ENCODE data around the gene FGF3. TPM values are rescaled to one million over a fixed set of nuclear protein-coding genes. Genes with fewer than 3 reads are reported as not detected.

The FGF3 gene
- total and polyA plus RNA-seq, 10 donors: not detected

- peak; percentile 66 for DNase-seq
- no peaks in the 10 kb centered on the region for H3K4me1 ChIP-seq
- no peaks in the 10 kb centered on the region for H3K36me3 ChIP-seq
- TF ChIP-seq POLR2A (IDR thresholded peaks at IDR 0.05) (no peak), POLR2AphosphoS5 (IDR thresholded peaks at IDR 0.05) (no peak), CTCF (IDR thresholded peaks at IDR 0.05 in 8 of 11, conservative IDR thresholded peaks at IDR 0.05 in 3 of 11) (no peak)
- intact Hi-C loops (cut with DNase I; ENCODE audit: low total_unique reads): no loop called here
- H3K9me3 ChIP-seq: peaks cover 0 to 14% (median 0%) of the 10 kb centered on the region in 8 donors
- H3K27me3 ChIP-seq (replicated peaks in 1 of 7): peaks cover 0 to 67% (median 8%) of the 10 kb centered on the region in 7 donors
- no peak overlapping the region for H3K27ac ChIP-seq
- H3K4me3 ChIP-seq: no peak overlapping the region
- 60 to 78% (median 71%) methylated on average over 13 to 20 of the region's 20 CpGs for WGBS, 5 donors
These were observed 6.0 kb upstream of the FGF3 start for GRCh38 chr11:69825037-69825834.

GRCh38 chr11:69823641-69824265 is 4.5 kb upstream of the FGF3 start:
- intact Hi-C loops (cut with DNase I; ENCODE audit: low total_unique reads): no loop called here
- TF ChIP-seq POLR2AphosphoS5 (IDR thresholded peaks at IDR 0.05) (no peak), POLR2A (IDR thresholded peaks at IDR 0.05) (no peak), CTCF (IDR thresholded peaks at IDR 0.05 in 8 of 11, conservative IDR thresholded peaks at IDR 0.05 in 3 of 11) (no peak)
- no peak overlapping the region for H3K27ac ChIP-seq
- H3K4me1 ChIP-seq: peaks cover 0 to 2% (median 0%) of the 10 kb centered on the region in 6 donors
- no peak for DNase-seq
- H3K27me3 ChIP-seq (replicated peaks in 1 of 7): peaks cover 0 to 82% (median 23%) of the 10 kb centered on the region in 7 donors
- no peak overlapping the region for H3K4me3 ChIP-seq
- 50 to 69% (median 66%) methylated on average over 6 of the region's 6 CpGs for WGBS, 5 donors
- peaks cover 0 to 14% (median 0%) of the 10 kb centered on the region in 8 donors for H3K9me3 ChIP-seq
- no peaks in the 10 kb centered on the region for H3K36me3 ChIP-seq

GRCh38 chr11:69822676-69823494 is 3.7 kb upstream of the FGF3 start:
- no peak overlapping the region for H3K4me3 ChIP-seq
- no peak for DNase-seq

More at GRCh38 chr11:69822676-69823494, 3.7 kb upstream of the FGF3 start:
- H3K9me3 ChIP-seq: peaks cover 0 to 10% (median 0%) of the 10 kb centered on the region in 8 donors
- TF ChIP-seq CTCF (IDR thresholded peaks at IDR 0.05 in 8 of 11, conservative IDR thresholded peaks at IDR 0.05 in 3 of 11) (no peak), POLR2AphosphoS5 (IDR thresholded peaks at IDR 0.05) (no peak), POLR2A (IDR thresholded peaks at IDR 0.05) (no peak)
- H3K27ac ChIP-seq: no peak overlapping the region
- H3K36me3 ChIP-seq: no peaks in the 10 kb centered on the region
- WGBS, 5 donors: 66 to 83% (median 69%) methylated on average over 15 of the region's 15 CpGs
- intact Hi-C loops (cut with DNase I; ENCODE audit: low total_unique reads): no loop called here
- peaks cover 0 to 90% (median 31%) of the 10 kb centered on the region in 7 donors for H3K27me3 ChIP-seq (replicated peaks in 1 of 7)
- H3K4me1 ChIP-seq: peaks cover 0 to 11% (median 3%) of the 10 kb centered on the region in 6 donors

Data from spleen (tissue), 11 donors.